ENCODE results near the gene GUCD1. TPM values are rescaled to one million over a fixed set of nuclear protein-coding genes. Genes with fewer than 3 reads are reported as not detected.

Gene GUCD1
- polyA plus RNA-seq, 2 of the 4 experiments (the other 2 are of a cell fraction) = 37.1 to 43.5 TPM

DNA sequence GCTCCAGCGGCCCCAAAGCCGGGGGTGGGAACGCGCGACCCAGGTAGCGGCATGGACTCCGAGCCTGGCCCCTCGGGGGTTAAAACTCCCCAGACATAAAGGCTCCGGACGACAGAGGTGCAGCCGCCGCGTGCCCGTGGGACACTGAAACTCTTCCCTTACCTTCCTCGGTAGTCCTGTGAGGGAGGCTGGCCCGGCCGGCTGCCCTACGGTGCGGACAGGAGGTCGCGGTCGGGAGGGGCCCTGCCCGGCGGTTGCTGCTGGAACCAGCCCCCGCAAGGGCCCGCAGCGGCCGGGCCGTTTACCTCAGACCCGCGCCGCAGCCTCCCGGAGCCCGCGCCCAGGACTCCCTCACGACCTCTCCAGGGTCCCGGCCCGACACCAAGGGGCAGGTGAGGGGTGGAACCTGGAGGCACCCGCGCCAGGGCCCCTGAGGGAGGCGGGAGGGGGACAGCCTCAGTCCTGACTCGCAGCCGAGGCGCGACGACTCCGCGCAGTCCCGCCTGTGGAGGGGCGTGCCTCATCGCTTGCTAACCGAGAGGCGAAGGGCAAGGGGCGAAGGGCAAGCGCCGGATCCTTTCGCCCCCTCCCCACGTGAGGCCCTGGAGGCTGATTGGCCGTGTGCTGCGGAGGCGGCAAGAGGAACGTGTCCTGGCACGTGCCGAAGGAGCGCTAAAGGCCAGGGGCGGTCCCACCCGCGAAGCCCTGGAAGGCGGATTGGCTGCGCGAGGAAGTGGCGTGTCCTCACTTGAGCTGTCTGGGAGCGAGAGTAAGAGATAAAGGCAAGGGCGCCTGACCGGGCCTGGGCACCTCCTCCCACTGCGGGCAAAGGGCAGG, 60.2 kb downstream of the GUCD1 start, which contains the start of gene UPB1:
UPB1 (plus strand) TSS at position 805 of the 837 bp plus-strand sequence. CDS start 72 bp downstream, outside the sequence.
- Histone ChIP-seq H3K27ac (no peak within 1 kb of the TSS), H3K9me3 (no peaks in the 10 kb centered on the region), H3K4me2 (no peak within 1 kb of the TSS), H3K4me3 (no peak within 1 kb of the TSS), H3K4me1 (no peaks in the 10 kb centered on the region)
- no peak for DNase-seq (ENCODE audit: low read depth in 1 of 2, low spot score in 1 of 2)
- ChIA-PET CTCF (no interaction called here), POLR2A (no interaction called here)
- 83% methylated on average over 40 of the region's 76 CpGs for WGBS (ENCODE audit: missing lambda C conversion rate)
- ATAC-seq = no peak
- FAIRE-seq = no peak
- TF ChIP-seq FOSL2 (IDR thresholded peaks at IDR 0.05) = no peak
- no peak for TF ChIP-seq FOSL2 (CRISPR knock-in tag; IDR thresholded peaks at IDR 0.05)
- no peak for TF ChIP-seq POLR2A (IDR thresholded peaks at IDR 0.05; ENCODE audit: low read length)
- no peak for TF ChIP-seq RARB (CRISPR knock-in tag; IDR thresholded peaks at IDR 0.05)
- no peak for TF ChIP-seq ZC3H11A (IDR thresholded peaks at IDR 0.05)
- TF ChIP-seq NR3C1 (IDR thresholded peaks at IDR 0.05) = no peak
- no peak for TF ChIP-seq GATA3 (IDR thresholded peaks at IDR 0.05; ENCODE audit: borderline replicate concordance)
- no peak for TF ChIP-seq ZNF302 (CRISPR knock-in tag; IDR thresholded peaks at IDR 0.05)

DNA sequence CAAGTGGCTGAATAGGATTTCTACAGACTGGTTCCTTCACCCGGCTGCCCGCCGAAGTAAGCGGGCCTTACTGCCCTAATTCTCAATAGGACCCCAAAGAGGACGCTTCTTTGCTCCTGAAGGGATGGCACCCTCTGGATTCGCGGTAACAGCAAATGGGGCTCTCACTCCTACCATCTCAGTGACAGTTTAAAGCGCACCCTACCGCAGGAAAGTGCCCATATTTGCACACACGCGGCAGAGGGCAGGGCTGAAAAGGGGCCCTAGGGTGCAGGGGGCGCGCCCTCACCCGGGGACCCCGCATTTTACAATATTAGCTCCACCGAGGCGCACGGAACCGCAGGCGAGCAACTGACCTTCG, 60.8 kb downstream of the GUCD1 start:
- CTCF ChIA-PET = no interaction called here
- FAIRE-seq = no peak

GRCh38 chr22:24492391-24492790, 62.5 kb downstream of the GUCD1 start:
- no peaks in the 10 kb centered on the region for H3K4me1 ChIP-seq
- CTCF ChIA-PET = interaction anchor here (1.8 kb wide), 1 partner anchor 69 kb away, joined by 6 read pairs; no protein-coding TSS in a partner anchor
- WGBS (ENCODE audit: missing lambda C conversion rate) = 92% methylated on average over 3 of the region's 3 CpGs
- POLR2A ChIA-PET = no interaction called here
- H3K4me2 ChIP-seq = no peak overlapping the region
- no peaks in the 10 kb centered on the region for H3K9me3 ChIP-seq
- ATAC-seq (no peak), DNase-seq (ENCODE audit: low read depth in 1 of 2, low spot score in 1 of 2) (no peak), FAIRE-seq (no peak)
- H3K4me3 ChIP-seq = no peak overlapping the region
- H3K27ac ChIP-seq = no peak overlapping the region
- TF ChIP-seq FOSL2 (IDR thresholded peaks at IDR 0.05) = no peak
- TF ChIP-seq FOSL2 (CRISPR knock-in tag; IDR thresholded peaks at IDR 0.05) = no peak
- TF ChIP-seq PHF8 (IDR thresholded peaks at IDR 0.05; ENCODE audit: borderline replicate concordance, low read depth) = no peak
- TF ChIP-seq ZSCAN20 (CRISPR knock-in tag; IDR thresholded peaks at IDR 0.05) = no peak
- no peak for TF ChIP-seq CEBPB (IDR thresholded peaks at IDR 0.05)
- TF ChIP-seq SMC3 (IDR thresholded peaks at IDR 0.05) = no peak
- no peak for TF ChIP-seq MAZ (IDR thresholded peaks at IDR 0.05; ENCODE audit: borderline replicate concordance, low read depth, low read length)
- no peak for TF ChIP-seq HEYL (CRISPR knock-in tag; IDR thresholded peaks at IDR 0.05)
- TF ChIP-seq NPAS2 (CRISPR knock-in tag; IDR thresholded peaks at IDR 0.05; ENCODE audit: borderline replicate concordance) = no peak
- TF ChIP-seq CBX2 (IDR thresholded peaks at IDR 0.05; ENCODE audit: borderline replicate concordance, low read depth) = no peak
- no peak for TF ChIP-seq NR3C1 (IDR thresholded peaks at IDR 0.05)
- no peak for TF ChIP-seq HOXB5 (CRISPR knock-in tag; IDR thresholded peaks at IDR 0.05)
- no peak for TF ChIP-seq RARB (CRISPR knock-in tag; IDR thresholded peaks at IDR 0.05)
- TF ChIP-seq E2F6 (IDR thresholded peaks at IDR 0.05; ENCODE audit: borderline replicate concordance, low read depth) = no peak
- no peak for TF ChIP-seq HOXB13 (CRISPR knock-in tag; IDR thresholded peaks at IDR 0.05; ENCODE audit: low read depth)
- TF ChIP-seq, protein P1, sequence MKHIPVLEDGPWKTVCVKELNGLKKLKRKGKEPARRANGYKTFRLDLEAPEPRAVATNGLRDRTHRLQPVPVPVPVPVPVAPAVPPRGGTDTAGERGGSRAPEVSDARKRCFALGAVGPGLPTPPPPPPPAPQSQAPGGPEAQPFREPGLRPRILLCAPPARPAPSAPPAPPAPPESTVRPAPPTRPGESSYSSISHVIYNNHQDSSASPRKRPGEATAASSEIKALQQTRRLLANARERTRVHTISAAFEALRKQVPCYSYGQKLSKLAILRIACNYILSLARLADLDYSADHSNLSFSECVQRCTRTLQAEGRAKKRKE (CRISPR knock-in tag; IDR thresholded peaks at IDR 0.05; ENCODE audit: low read depth) = no peak
- no peak for TF ChIP-seq RFX5 (IDR thresholded peaks at IDR 0.05)
- no peak for TF ChIP-seq HES2 (IDR thresholded peaks at IDR 0.05)
- no peak for TF ChIP-seq MAX (IDR thresholded peaks at IDR 0.05)
- TF ChIP-seq NFE2L2 (conservative IDR thresholded peaks at IDR 0.05; ENCODE audit: low read length) = no peak
- no peak for TF ChIP-seq EHMT2 (IDR thresholded peaks at IDR 0.05; ENCODE audit: low read depth)

More for the DNA sequence above, 60.8 kb downstream of the GUCD1 start:
- POLR2A ChIA-PET = no interaction called here
- H3K4me1 ChIP-seq = no peaks in the 10 kb centered on the region
- H3K9me3 ChIP-seq = no peaks in the 10 kb centered on the region
- 87% methylated on average over 21 of the region's 21 CpGs for WGBS (ENCODE audit: missing lambda C conversion rate)
- ATAC-seq (no peak), DNase-seq (ENCODE audit: low read depth in 1 of 2, low spot score in 1 of 2) (no peak)
- no peak overlapping the region for H3K4me2 ChIP-seq
- no peak overlapping the region for H3K4me3 ChIP-seq
- no peak overlapping the region for H3K27ac ChIP-seq
- TF ChIP-seq USF2 (IDR thresholded peaks at IDR 0.05) (no peak), NPAS2 (CRISPR knock-in tag; IDR thresholded peaks at IDR 0.05; ENCODE audit: borderline replicate concordance) (no peak), RFX5 (IDR thresholded peaks at IDR 0.05) (no peak), MAFK (IDR thresholded peaks at IDR 0.05; ENCODE audit: partially characterized antibody) (no peak), SREBF2 (IDR thresholded peaks at IDR 0.05) (no peak), ZNF302 (CRISPR knock-in tag; IDR thresholded peaks at IDR 0.05) (no peak), NR3C1 (IDR thresholded peaks at IDR 0.05) (no peak), BHLHE40 (IDR thresholded peaks at IDR 0.05; ENCODE audit: low read depth, low read length) (no peak)
- TF ChIP-seq, protein P2, sequence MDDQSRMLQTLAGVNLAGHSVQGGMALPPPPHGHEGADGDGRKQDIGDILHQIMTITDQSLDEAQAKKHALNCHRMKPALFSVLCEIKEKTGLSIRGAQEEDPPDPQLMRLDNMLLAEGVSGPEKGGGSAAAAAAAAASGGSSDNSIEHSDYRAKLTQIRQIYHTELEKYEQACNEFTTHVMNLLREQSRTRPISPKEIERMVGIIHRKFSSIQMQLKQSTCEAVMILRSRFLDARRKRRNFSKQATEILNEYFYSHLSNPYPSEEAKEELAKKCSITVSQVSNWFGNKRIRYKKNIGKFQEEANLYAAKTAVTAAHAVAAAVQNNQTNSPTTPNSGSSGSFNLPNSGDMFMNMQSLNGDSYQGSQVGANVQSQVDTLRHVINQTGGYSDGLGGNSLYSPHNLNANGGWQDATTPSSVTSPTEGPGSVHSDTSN (IDR thresholded peaks at IDR 0.05) = no peak
